ENCODE data around the gene SPRYD4. TPM values are rescaled to one million over a fixed set of nuclear protein-coding genes. Genes with fewer than 3 reads are reported as not detected.

Gene SPRYD4
- total RNA-seq, 1 donor: 3.0 TPM

- peak within 1 kb of the TSS; percentile 78 for H3K4me3 ChIP-seq (ENCODE audit: low read depth, low read length)
- no peak for TF ChIP-seq CTCF (IDR thresholded peaks at IDR 0.05; ENCODE audit: insufficient read depth, low read depth, low read length)
- DNase-seq (ENCODE audit: low read depth): peak; percentile 95
These were observed 53.4 kb downstream of the SPRYD4 start, which contains the start of gene RBMS2 for GRCh38 chr12:56521590-56522371. Gene RBMS2 (plus strand): TSS chr12:56521820. CDS start chr12:56522024, 204 bp downstream.

- peak overlapping the region; percentile 78 for H3K4me3 ChIP-seq (ENCODE audit: low read depth, low read length)
- TF ChIP-seq CTCF (IDR thresholded peaks at IDR 0.05; ENCODE audit: insufficient read depth, low read depth, low read length): no peak
- DNase-seq (ENCODE audit: low read depth): peak; percentile 16
These were observed 54.2 kb downstream of the SPRYD4 start for GRCh38 chr12:56522411-56523193.

GRCh38 chr12:56528846-56529245 is 60.5 kb downstream of the SPRYD4 start:
- DNase-seq (ENCODE audit: low read depth): no peak
- H3K4me3 ChIP-seq (ENCODE audit: low read depth, low read length): no peak overlapping the region
- no peak for TF ChIP-seq CTCF (IDR thresholded peaks at IDR 0.05; ENCODE audit: insufficient read depth, low read depth, low read length)

Other genes with a start within 250 kb of the SPRYD4 start
- gene RNF41, start 246.7 kb upstream of the SPRYD4 start, total RNA-seq: 112 and 131 TPM in 2 replicates
- gene NABP2, start 244.2 kb upstream of the SPRYD4 start, total RNA-seq: 23.3 and 28.0 TPM in 2 replicates
- gene SLC39A5, start 238.5 kb upstream of the SPRYD4 start, total RNA-seq: not detected in 2 replicates
- 22.2 and 25.9 TPM in 2 replicates for gene ANKRD52, start 210.2 kb upstream of the SPRYD4 start, total RNA-seq
- 9.0 and 12.5 TPM in 2 replicates for gene COQ10A, start 201.6 kb upstream of the SPRYD4 start, total RNA-seq
- gene CS, start 168.2 kb upstream of the SPRYD4 start, total RNA-seq: 150 and 153 TPM in 2 replicates
- 94.7 and 113 TPM in 2 replicates for gene CNPY2, start 152.6 kb upstream of the SPRYD4 start, total RNA-seq
- gene PAN2, start 134.6 kb upstream of the SPRYD4 start, total RNA-seq: 13.0 and 14.8 TPM in 2 replicates
- gene IL23A, start 129.7 kb upstream of the SPRYD4 start, total RNA-seq: 0.32 TPM in 1 of 2 replicates, not detected in the other
- gene STAT2, start 108.5 kb upstream of the SPRYD4 start, total RNA-seq: 232 and 296 TPM in 2 replicates
- not detected in 2 replicates for gene APOF, start 105.7 kb upstream of the SPRYD4 start, total RNA-seq
- gene TIMELESS, start 19.2 kb upstream of the SPRYD4 start, total RNA-seq: 7.1 and 7.8 TPM in 2 replicates
- gene MIP, start 13.9 kb upstream of the SPRYD4 start, total RNA-seq: not detected in 2 replicates
- gene GLS2, start 19.6 kb downstream of the SPRYD4 start, total RNA-seq: under 0.01 TPM in 1 of 2 replicates, not detected in the other
- gene RBMS2, start 53.2 kb downstream of the SPRYD4 start, total RNA-seq: 21.9 and 32.8 TPM in 2 replicates
- 44.8 and 57.9 TPM in 2 replicates for gene BAZ2A, start 161.7 kb downstream of the SPRYD4 start, total RNA-seq
- 339 and 449 TPM in 2 replicates for gene ATP5F1B, start 177.4 kb downstream of the SPRYD4 start, total RNA-seq
- 62.5 and 96.7 TPM in 2 replicates for gene PTGES3, start 219.7 kb downstream of the SPRYD4 start, total RNA-seq

Data from fibroblast of villous mesenchyme (primary cell).